ENCODE results near the gene AMFR. TPM values are rescaled to one million over a fixed set of nuclear protein-coding genes. Genes with fewer than 3 reads are reported as not detected.

AMFR gene
- polyA plus RNA-seq, 3 donors: 28.3 to 68.1 (median 48.9) TPM

GRCh38 chr16:56370875-56371659, 54.3 kb downstream of the AMFR start:
- Histone ChIP-seq H2AFZ (ENCODE audit: insufficient read depth, low read depth, low read length, poor library complexity, severe bottlenecking) (no peak overlapping the region), H4K20me1 (ENCODE audit: insufficient read depth, low read length) (peaks cover 41% of the 10 kb centered on the region), H3K79me2 (ENCODE audit: insufficient read depth, low read length) (peaks cover 7% of the 10 kb centered on the region), H3K4me3 (replicated peaks in 1 of 3; ENCODE audit: low read depth in 2 of 3, low read length in 3 of 3) (no peak overlapping the region), H3K9me3 (replicated peaks in 1 of 2; ENCODE audit: control insufficient read depth in 1 of 2, insufficient read depth in 1 of 2, low read length in 2 of 2) (no peaks in the 10 kb centered on the region), H3K27ac (ENCODE audit: low read depth in 1 of 2, low read length in 2 of 2) (no peak overlapping the region), H3K4me2 (replicated peaks; ENCODE audit: extremely low read depth, low read length, poor library complexity, severe bottlenecking) (no peak overlapping the region), H3K36me3 (replicated peaks in 1 of 2; ENCODE audit: control insufficient read depth in 1 of 2, insufficient read depth in 2 of 2, low read length in 2 of 2) (peaks cover 64 to 96% of the 10 kb centered on the region in 2 donors), H3K9ac (ENCODE audit: insufficient read depth, low read length, poor library complexity, severe bottlenecking) (no peak overlapping the region), H3K27me3 (ENCODE audit: control insufficient read depth in 2 of 2, insufficient read depth in 2 of 2, low read length in 2 of 2) (no peaks in the 10 kb centered on the region), H3K4me1 (ENCODE audit: control insufficient read depth in 1 of 2, insufficient read depth in 2 of 2, low read length in 2 of 2) (no peaks in the 10 kb centered on the region)
- no peak for TF ChIP-seq CTCF (IDR thresholded peaks at IDR 0.05)
- Mint-ChIP-seq H3K27me3 (ENCODE audit: low read depth in 3 of 3) (peaks cover 0 to 2% (median 1%) of the 10 kb centered on the region in 3 donors), H3K36me3 (peaks cover 75 to 86% of the 10 kb centered on the region in 2 donors), H3K27ac (peak overlapping the region in 1 of 7 donors; percentile 15), H3K4me3 (no peak overlapping the region), H3K4me1 (peaks cover 2% of the 10 kb centered on the region), H3K9me3 (no peaks in the 10 kb centered on the region)
- DNase-seq: no peak
- 96% methylated on average over 4 of the region's 6 CpGs for WGBS (ENCODE audit: insufficient coverage)
- intact Hi-C loops (cut with micrococcal nuclease): no loop called here

GRCh38 chr16:56370185-56370874, 55.0 kb downstream of the AMFR start:
- H2AFZ ChIP-seq (ENCODE audit: insufficient read depth, low read depth, low read length, poor library complexity, severe bottlenecking): no peak overlapping the region
- H3K79me2 ChIP-seq (ENCODE audit: insufficient read depth, low read length): peaks cover 4% of the 10 kb centered on the region
- H3K36me3 Mint-ChIP-seq: peaks cover 75 to 87% of the 10 kb centered on the region in 2 donors
- no peak overlapping the region for H3K27ac ChIP-seq (ENCODE audit: low read depth in 1 of 2, low read length in 2 of 2)
- peak overlapping the region in 1 of 7 donors; percentile 0 for H3K27ac Mint-ChIP-seq
- no peaks in the 10 kb centered on the region for H3K4me1 ChIP-seq (ENCODE audit: control insufficient read depth in 1 of 2, insufficient read depth in 2 of 2, low read length in 2 of 2)
- no peaks in the 10 kb centered on the region for H3K9me3 ChIP-seq (replicated peaks in 1 of 2; ENCODE audit: control insufficient read depth in 1 of 2, insufficient read depth in 1 of 2, low read length in 2 of 2)
- peaks cover 36% of the 10 kb centered on the region for H4K20me1 ChIP-seq (ENCODE audit: insufficient read depth, low read length)
- peaks cover 2% of the 10 kb centered on the region for H3K4me1 Mint-ChIP-seq
- H3K9ac ChIP-seq (ENCODE audit: insufficient read depth, low read length, poor library complexity, severe bottlenecking): no peak overlapping the region
- H3K4me3 Mint-ChIP-seq: no peak overlapping the region
- H3K27me3 Mint-ChIP-seq (ENCODE audit: low read depth in 3 of 3): peaks cover 0 to 2% (median 1%) of the 10 kb centered on the region in 3 donors
- DNase-seq: no peak
- TF ChIP-seq CTCF (IDR thresholded peaks at IDR 0.05): no peak
- no peaks in the 10 kb centered on the region for H3K9me3 Mint-ChIP-seq
- H3K27me3 ChIP-seq (ENCODE audit: control insufficient read depth in 2 of 2, insufficient read depth in 2 of 2, low read length in 2 of 2): no peaks in the 10 kb centered on the region
- WGBS (ENCODE audit: insufficient coverage): no CpG with 5 or more reads among the region's 2 CpGs
- H3K4me2 ChIP-seq (replicated peaks; ENCODE audit: extremely low read depth, low read length, poor library complexity, severe bottlenecking): no peak overlapping the region
- no peak overlapping the region for H3K4me3 ChIP-seq (replicated peaks in 1 of 3; ENCODE audit: low read depth in 2 of 3, low read length in 3 of 3)
- peaks cover 64 to 100% of the 10 kb centered on the region in 2 donors for H3K36me3 ChIP-seq (replicated peaks in 1 of 2; ENCODE audit: control insufficient read depth in 1 of 2, insufficient read depth in 2 of 2, low read length in 2 of 2)
- intact Hi-C loops (cut with micrococcal nuclease): no loop called here
